ENCODE measurements around the gene COQ8A. TPM values are rescaled to one million over a fixed set of nuclear protein-coding genes. Genes with fewer than 3 reads are reported as not detected.

The COQ8A gene
- total and polyA plus RNA-seq, 2 donors from 2014 or later: 29.4 to 44.1 TPM

DNA sequence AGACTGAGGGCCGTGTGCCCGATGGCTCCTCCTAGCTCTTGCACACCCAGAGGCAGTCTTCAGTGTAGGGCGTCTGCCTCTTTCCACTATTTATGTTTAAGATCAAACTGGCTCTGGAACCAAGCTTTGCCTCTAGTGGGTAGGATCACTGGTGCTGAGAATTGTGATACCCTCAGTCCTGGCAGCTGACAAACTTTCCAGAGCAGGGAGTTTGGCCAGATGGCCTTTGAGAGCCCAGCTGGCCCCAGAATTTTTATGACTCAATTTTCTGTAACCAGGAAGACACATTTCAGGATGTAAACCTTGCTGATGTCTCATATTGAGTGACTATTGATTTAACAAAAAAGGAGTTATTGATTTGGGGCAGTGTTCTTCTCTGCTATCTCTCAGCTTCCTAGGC, 6.7 kb downstream of the COQ8A start:
- no peaks in the 10 kb centered on the region for H3K27me3 ChIP-seq (ENCODE audit: control insufficient read depth, insufficient read depth, low read length)

GRCh38 chr1:226948051-226948450, 8.0 kb downstream of the COQ8A start:
- Histone ChIP-seq H3K27me3 (ENCODE audit: control insufficient read depth, insufficient read depth, low read length) (no peaks in the 10 kb centered on the region), H3K4me1 (ENCODE audit: control insufficient read depth in 2 of 3, insufficient read depth in 2 of 3, low read depth in 1 of 3, low read length in 3 of 3) (peaks cover 0 to 38% (median 22%) of the 10 kb centered on the region in 3 donors), H3K27ac (ENCODE audit: low read depth in 2 of 2, low read length in 2 of 2) (no peak overlapping the region), H3K4me3 (ENCODE audit: low read length in 3 of 3) (no peak overlapping the region), H3K9me3 (ENCODE audit: control insufficient read depth in 2 of 3, insufficient read depth in 1 of 3, low read length in 3 of 3) (no peaks in the 10 kb centered on the region), H3K36me3 (ENCODE audit: control insufficient read depth in 2 of 3, insufficient read depth in 3 of 3, low read length in 3 of 3) (no peaks in the 10 kb centered on the region), H3K9ac (ENCODE audit: low read length in 3 of 3) (no peak overlapping the region)
- intact Hi-C loops (cut with DNase I): no loop called here
- TF ChIP-seq CTCF (IDR thresholded peaks at IDR 0.05; ENCODE audit: borderline replicate concordance, extremely low read depth, insufficient read depth): no peak
- no peak for FAIRE-seq
- no peak for DNase-seq

More for the DNA sequence above, 6.7 kb downstream of the COQ8A start:
- Histone ChIP-seq H3K27ac (ENCODE audit: low read depth in 2 of 2, low read length in 2 of 2) (no peak overlapping the region), H3K9me3 (ENCODE audit: control insufficient read depth in 2 of 3, insufficient read depth in 1 of 3, low read length in 3 of 3) (no peaks in the 10 kb centered on the region), H3K4me3 (ENCODE audit: low read length in 3 of 3) (no peak overlapping the region), H3K9ac (ENCODE audit: low read length in 3 of 3) (no peak overlapping the region), H3K4me1 (ENCODE audit: control insufficient read depth in 2 of 3, insufficient read depth in 2 of 3, low read depth in 1 of 3, low read length in 3 of 3) (peaks cover 0 to 48% (median 26%) of the 10 kb centered on the region in 3 donors), H3K36me3 (ENCODE audit: control insufficient read depth in 2 of 3, insufficient read depth in 3 of 3, low read length in 3 of 3) (no peaks in the 10 kb centered on the region)
- intact Hi-C loops (cut with DNase I): no loop called here
- no peak for TF ChIP-seq CTCF (IDR thresholded peaks at IDR 0.05; ENCODE audit: borderline replicate concordance, extremely low read depth, insufficient read depth)
- FAIRE-seq (no peak), DNase-seq (no peak)

DNA sequence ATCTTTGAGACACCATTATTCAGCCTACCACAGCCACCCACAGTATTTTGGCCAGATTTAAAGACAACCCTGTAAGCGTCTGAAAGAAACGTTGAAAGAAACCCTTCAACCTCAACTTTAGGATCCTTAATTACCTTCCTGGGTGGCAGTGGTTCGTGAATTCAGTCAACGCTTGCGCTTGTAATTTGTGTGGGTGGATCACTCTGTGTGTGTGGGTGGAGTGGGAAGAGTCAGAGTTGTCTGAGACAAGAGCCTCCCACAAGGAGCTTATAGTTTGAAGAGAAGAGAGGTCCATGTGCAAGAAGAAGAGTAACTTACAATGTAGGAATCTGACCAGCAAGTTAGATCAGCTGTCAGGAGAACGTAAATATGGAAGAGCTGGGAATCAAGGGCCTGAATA, 8.4 kb downstream of the COQ8A start:
- no peak for TF ChIP-seq CTCF (IDR thresholded peaks at IDR 0.05; ENCODE audit: borderline replicate concordance, extremely low read depth, insufficient read depth)
- H3K27me3 ChIP-seq (ENCODE audit: control insufficient read depth, insufficient read depth, low read length): no peaks in the 10 kb centered on the region
- no peaks in the 10 kb centered on the region for H3K9me3 ChIP-seq (ENCODE audit: control insufficient read depth in 2 of 3, insufficient read depth in 1 of 3, low read length in 3 of 3)
- H3K4me1 ChIP-seq (ENCODE audit: control insufficient read depth in 2 of 3, insufficient read depth in 2 of 3, low read depth in 1 of 3, low read length in 3 of 3): peaks cover 0 to 34% (median 22%) of the 10 kb centered on the region in 3 donors
- no peak overlapping the region for H3K4me3 ChIP-seq (ENCODE audit: low read length in 3 of 3)
- H3K9ac ChIP-seq (ENCODE audit: low read length in 3 of 3): no peak overlapping the region
- FAIRE-seq (no peak), DNase-seq (no peak)
- no peaks in the 10 kb centered on the region for H3K36me3 ChIP-seq (ENCODE audit: control insufficient read depth in 2 of 3, insufficient read depth in 3 of 3, low read length in 3 of 3)
- no peak overlapping the region for H3K27ac ChIP-seq (ENCODE audit: low read depth in 2 of 2, low read length in 2 of 2)
- intact Hi-C loops (cut with DNase I): no loop called here

DNA sequence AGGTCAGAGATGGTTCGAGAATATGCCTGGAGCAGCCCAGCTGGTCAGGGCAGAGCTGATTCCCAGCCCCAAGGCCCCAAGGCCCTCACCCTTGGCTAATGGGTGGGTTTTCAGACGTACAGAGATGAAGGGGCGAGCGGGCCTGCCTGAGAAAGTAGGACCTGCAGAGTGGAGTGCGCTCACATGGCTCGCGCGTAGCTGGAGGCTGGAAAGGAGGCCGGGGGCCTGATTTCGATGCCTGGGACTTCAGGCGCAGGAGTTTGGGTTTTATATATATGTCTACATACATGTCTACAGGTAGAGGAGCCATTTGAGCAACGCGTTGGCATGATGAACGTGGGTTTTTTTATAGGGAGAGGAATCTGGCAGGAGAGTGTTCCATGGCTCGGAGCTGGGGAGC, 8.9 kb downstream of the COQ8A start:
- H3K4me1 ChIP-seq (ENCODE audit: control insufficient read depth in 2 of 3, insufficient read depth in 2 of 3, low read depth in 1 of 3, low read length in 3 of 3): peaks cover 0 to 29% (median 16%) of the 10 kb centered on the region in 3 donors
- no peaks in the 10 kb centered on the region for H3K9me3 ChIP-seq (ENCODE audit: control insufficient read depth in 2 of 3, insufficient read depth in 1 of 3, low read length in 3 of 3)
- H3K27ac ChIP-seq (ENCODE audit: low read depth in 2 of 2, low read length in 2 of 2): no peak overlapping the region
- no peaks in the 10 kb centered on the region for H3K36me3 ChIP-seq (ENCODE audit: control insufficient read depth in 2 of 3, insufficient read depth in 3 of 3, low read length in 3 of 3)
- intact Hi-C loops (cut with DNase I): no loop called here
- FAIRE-seq (no peak), DNase-seq (no peak)
- no peaks in the 10 kb centered on the region for H3K27me3 ChIP-seq (ENCODE audit: control insufficient read depth, insufficient read depth, low read length)
- H3K4me3 ChIP-seq (ENCODE audit: low read length in 3 of 3): no peak overlapping the region
- no peak overlapping the region for H3K9ac ChIP-seq (ENCODE audit: low read length in 3 of 3)
- no peak for TF ChIP-seq CTCF (IDR thresholded peaks at IDR 0.05; ENCODE audit: borderline replicate concordance, extremely low read depth, insufficient read depth)
